ENCODE measurements around the gene SPATA32. TPM values are rescaled to one million over a fixed set of nuclear protein-coding genes. Genes with fewer than 3 reads are reported as not detected.

SPATA32 gene
- total RNA-seq, 1 experiment from 2014 or later = 0.15 TPM

DNA sequence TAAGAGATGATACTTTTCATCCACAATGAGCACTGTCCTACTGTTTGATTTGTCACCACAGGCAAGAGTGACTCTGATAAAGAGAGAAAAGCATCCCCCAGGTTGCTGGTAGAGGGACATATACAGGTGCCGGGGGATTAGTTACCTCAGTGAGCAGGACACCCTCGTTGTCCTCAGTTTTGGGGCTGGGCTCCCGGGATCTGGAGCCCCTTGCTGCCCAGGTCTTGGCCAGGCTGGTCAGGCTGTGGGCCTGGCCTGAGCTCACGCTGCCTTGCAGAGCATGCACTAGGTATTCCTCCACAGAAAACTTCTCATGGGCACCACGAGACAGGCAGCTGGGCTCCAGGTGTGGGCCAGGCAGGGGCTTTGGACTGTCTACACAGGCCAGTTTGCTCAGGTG lies 24.4 kb upstream of the SPATA32 start:
- ChIA-PET POLR2A (no interaction called here), RAD21 (ENCODE audit: low non-redundant PET in 1 of 2, low total read pairs in 2 of 2, uncharacterized antibody in 2 of 2, unreplicated experiment in 2 of 2) (no interaction called here), CTCF (interaction anchor here (1.7 kb wide), 1 partner anchor 9 kb away, joined by 8 read pairs; no protein-coding TSS in a partner anchor)
- Histone ChIP-seq H3K4me2 (ENCODE audit: low read length) (no peak overlapping the region), H4K20me1 (ENCODE audit: insufficient read depth) (no peaks in the 10 kb centered on the region), H3K9ac (ENCODE audit: low read length) (no peak overlapping the region), H3K4me1 (ENCODE audit: control insufficient read depth in 1 of 2, insufficient read depth in 2 of 2, low read length in 2 of 2) (peaks cover 0 to 6% of the 10 kb centered on the region in 2 experiments; a peak in 2 of 4 replicates), H3K9me2 (ENCODE audit: insufficient read depth) (no peaks in the 10 kb centered on the region), H3K27ac (ENCODE audit: low read depth, low read length) (no peak overlapping the region), H3K36me3 (ENCODE audit: control insufficient read depth in 1 of 2, insufficient read depth in 2 of 2, low read length in 2 of 2) (peaks cover 39 to 66% of the 10 kb centered on the region in 2 experiments), H3K9me3 (ENCODE audit: control insufficient read depth in 1 of 2, insufficient read depth in 1 of 2, low read depth in 1 of 2, low read length in 2 of 2) (no peaks in the 10 kb centered on the region), H3K79me2 (ENCODE audit: insufficient read depth, low read length) (peaks cover 32% of the 10 kb centered on the region), H3K4me3 (replicated peaks in 1 of 2; ENCODE audit: low read depth in 1 of 2, low read length in 2 of 2) (no peak overlapping the region), H3K27me3 (ENCODE audit: insufficient read depth, low read length) (no peaks in the 10 kb centered on the region), H2AFZ (ENCODE audit: low read depth, low read length, poor library complexity, severe bottlenecking) (no peak overlapping the region)
- BruUV-seq (replicated peaks) = no TSS peak
- no peak for DNase-seq (ENCODE audit: low read depth, low spot score)
- ATAC-seq = no peak
- TF ChIP-seq ZNF274 (IDR thresholded peaks at IDR 0.05; ENCODE audit: low read depth, low read length) (no peak), ELF1 (IDR thresholded peaks at IDR 0.05; ENCODE audit: borderline replicate concordance, low read depth) (no peak), ZFX (IDR thresholded peaks at IDR 0.05) (no peak), RAD21 (IDR thresholded peaks at IDR 0.05; ENCODE audit: low read depth) (no peak), CTCF (IDR thresholded peaks at IDR 0.05 in 2 of 3, conservative IDR thresholded peaks at IDR 0.05 in 1 of 3; ENCODE audit: borderline replicate concordance in 1 of 3, insufficient read depth in 1 of 3, low read depth in 2 of 3, low read length in 2 of 3) (no peak), ZBTB33 (IDR thresholded peaks at IDR 0.05; ENCODE audit: extremely low read depth, insufficient replicate concordance, low read length) (no peak)
- intact Hi-C loops (cut with micrococcal nuclease) = no loop called here

All from HCT116 (cell line).